Measurements from ENCODE around the gene KHDC3L.

KHDC3L gene

GRCh38 chr6:73348550-73349204 is 13.8 kb upstream of the KHDC3L start:
- no peak overlapping the region for H3K9ac ChIP-seq (ENCODE audit: low read length)
- peaks cover 36% of the 10 kb centered on the region for H3K27me3 ChIP-seq (replicated peaks; ENCODE audit: control insufficient read depth, insufficient read depth, low read length)
- no peak overlapping the region for H3K4me3 ChIP-seq (ENCODE audit: low read length)
- no peaks in the 10 kb centered on the region for H3K36me3 ChIP-seq (ENCODE audit: control insufficient read depth, insufficient read depth, low read length, severe bottlenecking)
- no peaks in the 10 kb centered on the region for H3K4me1 ChIP-seq (ENCODE audit: control insufficient read depth, insufficient read depth, low read length)
- no peaks in the 10 kb centered on the region for H3K9me3 ChIP-seq (ENCODE audit: control insufficient read depth, low read length)
- no peak for DNase-seq (ENCODE audit: low read depth)

DNA sequence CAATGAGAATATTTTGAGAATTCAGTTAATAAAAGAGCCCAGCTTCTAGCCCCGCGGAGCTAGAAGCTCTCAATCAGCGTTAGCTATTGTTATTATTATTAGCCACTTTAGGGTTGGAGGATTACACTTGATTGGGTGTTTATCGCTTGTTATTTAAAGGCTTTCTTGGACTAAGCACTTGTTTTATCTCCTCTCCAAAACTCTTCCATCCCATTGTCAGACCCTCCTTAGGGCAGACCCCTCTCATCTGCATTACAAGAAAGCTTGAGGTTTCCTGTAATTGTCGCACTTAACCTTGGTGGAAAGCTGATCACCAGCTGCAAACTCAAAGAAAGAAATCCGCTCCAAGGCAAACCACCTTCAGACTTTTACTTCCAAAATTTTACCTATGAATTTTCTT is 13.1 kb upstream of the KHDC3L start:
- H3K9ac ChIP-seq (ENCODE audit: low read length): no peak overlapping the region
- H3K36me3 ChIP-seq (ENCODE audit: control insufficient read depth, insufficient read depth, low read length, severe bottlenecking): no peaks in the 10 kb centered on the region
- no peak overlapping the region for H3K4me3 ChIP-seq (ENCODE audit: low read length)
- no peak for DNase-seq (ENCODE audit: low read depth)
- H3K9me3 ChIP-seq (ENCODE audit: control insufficient read depth, low read length): no peaks in the 10 kb centered on the region
- H3K4me1 ChIP-seq (ENCODE audit: control insufficient read depth, insufficient read depth, low read length): no peaks in the 10 kb centered on the region
- peaks cover 36% of the 10 kb centered on the region for H3K27me3 ChIP-seq (replicated peaks; ENCODE audit: control insufficient read depth, insufficient read depth, low read length)

- H3K4me1 ChIP-seq (ENCODE audit: control insufficient read depth, insufficient read depth, low read length): no peaks in the 10 kb centered on the region
- no peaks in the 10 kb centered on the region for H3K9me3 ChIP-seq (ENCODE audit: control insufficient read depth, low read length)
- no peaks in the 10 kb centered on the region for H3K36me3 ChIP-seq (ENCODE audit: control insufficient read depth, insufficient read depth, low read length, severe bottlenecking)
- H3K27me3 ChIP-seq (replicated peaks; ENCODE audit: control insufficient read depth, insufficient read depth, low read length): peaks cover 29% of the 10 kb centered on the region
- no peak within 1 kb of the TSS for H3K9ac ChIP-seq (ENCODE audit: low read length)
- no peak within 1 kb of the TSS for H3K4me3 ChIP-seq (ENCODE audit: low read length)
- no peak for DNase-seq (ENCODE audit: low read depth)
Observed at GRCh38 chr6:73353636-73354593, 8.5 kb upstream of the KHDC3L start, which contains the start of gene DPPA5. TSS of gene DPPA5 (minus strand) at chr6:73354276. CDS start at chr6:73354225, 51 bp downstream.

GRCh38 chr6:73362869-73363536 is 545 bp downstream of the KHDC3L start:
- Histone ChIP-seq H3K9me3 (ENCODE audit: control insufficient read depth, low read length) (no peaks in the 10 kb centered on the region), H3K27me3 (replicated peaks; ENCODE audit: control insufficient read depth, insufficient read depth, low read length) (no peaks in the 10 kb centered on the region), H3K36me3 (ENCODE audit: control insufficient read depth, insufficient read depth, low read length, severe bottlenecking) (no peaks in the 10 kb centered on the region), H3K4me1 (ENCODE audit: control insufficient read depth, insufficient read depth, low read length) (no peaks in the 10 kb centered on the region), H3K9ac (ENCODE audit: low read length) (no peak overlapping the region), H3K4me3 (ENCODE audit: low read length) (no peak overlapping the region)
- no peak for DNase-seq (ENCODE audit: low read depth)

DNA sequence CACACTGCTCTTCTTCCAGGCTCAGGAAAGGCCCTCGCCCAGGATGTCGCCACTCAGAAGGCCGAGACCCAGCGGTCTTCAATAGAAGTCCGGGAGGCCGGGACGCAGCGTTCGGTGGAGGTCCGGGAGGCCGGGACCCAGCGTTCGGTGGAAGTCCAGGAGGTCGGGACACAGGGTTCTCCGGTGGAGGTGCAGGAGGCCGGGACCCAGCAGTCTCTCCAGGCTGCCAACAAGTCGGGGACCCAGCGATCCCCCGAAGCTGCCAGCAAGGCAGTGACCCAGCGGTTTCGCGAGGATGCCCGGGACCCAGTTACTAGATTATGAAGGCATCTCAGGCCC is 1.0 kb downstream of the KHDC3L start:
- H3K9me3 ChIP-seq (ENCODE audit: control insufficient read depth, low read length): no peaks in the 10 kb centered on the region

DNA sequence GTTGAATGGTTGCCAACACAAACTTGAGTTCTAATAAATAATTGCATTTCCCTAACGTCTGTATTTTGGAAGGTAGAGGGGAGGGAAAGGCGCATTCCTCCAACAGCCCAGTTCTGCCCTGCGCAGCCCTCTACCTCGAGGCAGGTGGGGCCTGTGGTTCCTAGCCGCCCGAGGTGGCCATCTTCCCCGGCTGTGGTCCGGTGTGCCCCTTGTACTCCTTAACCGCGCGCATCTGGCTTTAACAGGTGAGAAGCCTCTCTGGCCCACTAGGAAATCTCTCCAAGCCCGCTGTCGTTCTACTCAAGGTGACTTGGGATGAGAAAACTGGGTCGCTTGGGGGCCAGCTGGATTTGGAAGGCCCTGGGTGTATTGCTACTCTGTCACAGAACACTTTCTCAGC is 1.7 kb downstream of the KHDC3L start:
- Histone ChIP-seq H3K36me3 (ENCODE audit: control insufficient read depth, insufficient read depth, low read length, severe bottlenecking) (no peaks in the 10 kb centered on the region), H3K27me3 (replicated peaks; ENCODE audit: control insufficient read depth, insufficient read depth, low read length) (no peaks in the 10 kb centered on the region), H3K9ac (ENCODE audit: low read length) (no peak overlapping the region), H3K9me3 (ENCODE audit: control insufficient read depth, low read length) (no peaks in the 10 kb centered on the region), H3K4me3 (ENCODE audit: low read length) (no peak overlapping the region), H3K4me1 (ENCODE audit: control insufficient read depth, insufficient read depth, low read length) (no peaks in the 10 kb centered on the region)
- no peak for DNase-seq (ENCODE audit: low read depth)

More for the DNA sequence above, 1.0 kb downstream of the KHDC3L start:
- no peaks in the 10 kb centered on the region for H3K36me3 ChIP-seq (ENCODE audit: control insufficient read depth, insufficient read depth, low read length, severe bottlenecking)
- no peaks in the 10 kb centered on the region for H3K4me1 ChIP-seq (ENCODE audit: control insufficient read depth, insufficient read depth, low read length)
- no peaks in the 10 kb centered on the region for H3K27me3 ChIP-seq (replicated peaks; ENCODE audit: control insufficient read depth, insufficient read depth, low read length)
- no peak for DNase-seq (ENCODE audit: low read depth)
- no peak overlapping the region for H3K4me3 ChIP-seq (ENCODE audit: low read length)
- no peak overlapping the region for H3K9ac ChIP-seq (ENCODE audit: low read length)

DNA sequence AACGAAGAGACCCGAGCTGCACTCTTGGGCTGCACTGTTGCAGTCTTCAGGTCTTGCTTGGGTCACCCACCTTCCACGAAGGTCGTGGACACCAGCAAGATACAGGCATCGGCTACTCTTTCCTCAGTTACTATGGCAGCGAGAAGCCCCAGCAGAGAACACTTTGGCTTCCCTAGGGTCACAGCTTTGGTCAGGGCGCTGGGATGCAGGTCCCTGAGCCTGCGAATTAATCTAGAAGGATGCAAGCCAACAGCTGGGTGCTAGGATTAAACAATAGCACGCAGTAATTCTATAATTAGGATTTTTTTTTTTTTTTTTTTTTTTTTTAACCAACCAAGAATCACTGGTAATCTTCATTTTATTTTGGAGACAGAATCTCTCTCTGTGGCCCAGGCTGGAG is 2.1 kb downstream of the KHDC3L start:
- Histone ChIP-seq H3K4me1 (ENCODE audit: control insufficient read depth, insufficient read depth, low read length) (no peaks in the 10 kb centered on the region), H3K36me3 (ENCODE audit: control insufficient read depth, insufficient read depth, low read length, severe bottlenecking) (no peaks in the 10 kb centered on the region), H3K9me3 (ENCODE audit: control insufficient read depth, low read length) (no peaks in the 10 kb centered on the region), H3K9ac (ENCODE audit: low read length) (no peak overlapping the region), H3K4me3 (ENCODE audit: low read length) (no peak overlapping the region), H3K27me3 (replicated peaks; ENCODE audit: control insufficient read depth, insufficient read depth, low read length) (no peaks in the 10 kb centered on the region)
- no peak for DNase-seq (ENCODE audit: low read depth)

- no peak overlapping the region for H3K4me3 ChIP-seq (ENCODE audit: low read length)
- H3K9ac ChIP-seq (ENCODE audit: low read length): no peak overlapping the region
- no peaks in the 10 kb centered on the region for H3K27me3 ChIP-seq (replicated peaks; ENCODE audit: control insufficient read depth, insufficient read depth, low read length)
- no peaks in the 10 kb centered on the region for H3K4me1 ChIP-seq (ENCODE audit: control insufficient read depth, insufficient read depth, low read length)
- DNase-seq (ENCODE audit: low read depth): no peak
- no peaks in the 10 kb centered on the region for H3K36me3 ChIP-seq (ENCODE audit: control insufficient read depth, insufficient read depth, low read length, severe bottlenecking)
- peaks cover 7% of the 10 kb centered on the region for H3K9me3 ChIP-seq (ENCODE audit: control insufficient read depth, low read length)
Observed at GRCh38 chr6:73367761-73368355, 5.4 kb downstream of the KHDC3L start.

- H3K4me1 ChIP-seq (ENCODE audit: control insufficient read depth, insufficient read depth, low read length): no peaks in the 10 kb centered on the region
- H3K9ac ChIP-seq (ENCODE audit: low read length): no peak overlapping the region
- H3K27me3 ChIP-seq (replicated peaks; ENCODE audit: control insufficient read depth, insufficient read depth, low read length): no peaks in the 10 kb centered on the region
- no peaks in the 10 kb centered on the region for H3K36me3 ChIP-seq (ENCODE audit: control insufficient read depth, insufficient read depth, low read length, severe bottlenecking)
- peaks cover 7% of the 10 kb centered on the region for H3K9me3 ChIP-seq (ENCODE audit: control insufficient read depth, low read length)
- DNase-seq (ENCODE audit: low read depth): no peak
- no peak overlapping the region for H3K4me3 ChIP-seq (ENCODE audit: low read length)
Observed at GRCh38 chr6:73368675-73369074, 6.2 kb downstream of the KHDC3L start.

- no peaks in the 10 kb centered on the region for H3K4me1 ChIP-seq (ENCODE audit: control insufficient read depth, insufficient read depth, low read length)
- no peak overlapping the region for H3K9ac ChIP-seq (ENCODE audit: low read length)
- H3K4me3 ChIP-seq (ENCODE audit: low read length): no peak overlapping the region
- H3K9me3 ChIP-seq (ENCODE audit: control insufficient read depth, low read length): peaks cover 7% of the 10 kb centered on the region
- no peak for DNase-seq (ENCODE audit: low read depth)
- H3K27me3 ChIP-seq (replicated peaks; ENCODE audit: control insufficient read depth, insufficient read depth, low read length): no peaks in the 10 kb centered on the region
- H3K36me3 ChIP-seq (ENCODE audit: control insufficient read depth, insufficient read depth, low read length, severe bottlenecking): no peaks in the 10 kb centered on the region
Observed at GRCh38 chr6:73369157-73369556, 6.7 kb downstream of the KHDC3L start.

DNA sequence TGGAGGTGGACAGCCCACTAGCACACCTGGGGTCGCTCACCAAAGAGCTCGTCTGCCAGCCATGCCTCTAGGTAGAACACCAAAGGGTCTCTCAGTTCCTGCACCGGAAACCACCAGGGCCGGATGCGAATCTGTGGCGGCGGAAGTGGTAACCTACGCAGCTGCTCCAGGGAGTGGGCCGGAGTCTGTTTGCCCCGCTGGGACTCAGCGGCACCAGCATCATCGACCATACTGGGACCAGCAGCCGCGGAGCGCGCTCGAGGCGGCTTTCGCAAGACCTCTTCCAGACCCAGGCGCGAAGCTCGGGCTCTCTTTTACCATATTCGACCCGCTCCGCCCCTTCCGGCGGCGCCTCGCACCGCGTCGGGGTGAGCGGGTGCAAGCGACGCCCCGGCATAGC is 7.1 kb downstream of the KHDC3L start, which contains the start of gene OOEP:
Gene OOEP (minus strand): TSS at position 335 of the 400 bp plus-strand sequence. CDS start 105 bp downstream, at position 230.
- H3K27me3 ChIP-seq (replicated peaks; ENCODE audit: control insufficient read depth, insufficient read depth, low read length): no peaks in the 10 kb centered on the region
- no peak within 1 kb of the TSS for H3K9ac ChIP-seq (ENCODE audit: low read length)
- peaks cover 7% of the 10 kb centered on the region for H3K9me3 ChIP-seq (ENCODE audit: control insufficient read depth, low read length)
- no peaks in the 10 kb centered on the region for H3K4me1 ChIP-seq (ENCODE audit: control insufficient read depth, insufficient read depth, low read length)
- H3K36me3 ChIP-seq (ENCODE audit: control insufficient read depth, insufficient read depth, low read length, severe bottlenecking): no peaks in the 10 kb centered on the region
- no peak within 1 kb of the TSS for H3K4me3 ChIP-seq (ENCODE audit: low read length)
- DNase-seq (ENCODE audit: low read depth): no peak
